H1 (cell line): Measurements from ENCODE around the gene HES4. TPM values are rescaled to one million over a fixed set of nuclear protein-coding genes. Genes with fewer than 3 reads are reported as not detected.

ENCODE experiments used
- CHD2 ChIP-seq: IDR thresholded peaks from 2 replicates; pipeline ENCODE4 v1.6.1; 2012; ENCODE audit warnings: low read length, improper control_type of control experiment
- KDM5A ChIP-seq: fragments of 200-600 bp; IDR thresholded peaks from 2 replicates; pipeline ENCODE4 v1.7.1; 2012; ENCODE audit warnings: mild to moderate bottlenecking, low read length, inconsistent platforms, mixed read lengths
- MAFK ChIP-seq: IDR thresholded peaks from 2 replicates; pipeline ENCODE4 v1.6.1; 2012; ENCODE audit warnings: low read depth, mild to moderate bottlenecking, improper control_type of control experiment, low read length
- SIRT6 ChIP-seq: IDR thresholded peaks from one replicate; pipeline ENCODE4 v1.7.1; 2012; ENCODE audit warnings: low read length, inconsistent platforms
- SP1 ChIP-seq: IDR thresholded peaks from 2 replicates; pipeline ENCODE4 v1.6.1; 2011; ENCODE audit warnings: low read depth, low read length
- polyA plus RNA-seq, 7 experiments: library from polyadenylated mRNA; depleted of rRNA in 3 of 7; stranded (reverse) in 5 of 7; unstranded in 2 of 7; fragments of >200 nt in 5 of 7; fragments of 200-250 nt in 2 of 7; gene quantifications; 1 replicate in 5 of 7; 2 replicates in 1 of 7; 4 replicates in 1 of 7; pipeline versions ENCODE4 v1.2.1 to v1.2.3, GENCODE V29; 2011 to 2013; ENCODE audit warnings: missing spikeins in 2 of 7, mixed read lengths in 2 of 7
- total RNA-seq: library from RNA; stranded (reverse); fragmentation: NEBNext Ultra II Directional; extraction: Animal tissue kit (Norgen Biotek cat#: 25700); gene quantifications from 2 replicates; pipeline ENCODE4 v1.2.1, GENCODE V29; 2021
- TF ChIP-seq, protein P1 (sequence below): IDR thresholded peaks from 2 replicates; pipeline ENCODE4 v1.6.1; 2011; ENCODE audit warnings: low read depth, mild to moderate bottlenecking, low read length; ENCODE audit not compliant: insufficient read depth
- TF ChIP-seq, protein P2 (sequence below), 3 experiments: IDR thresholded peaks; 1 replicate in 2 of 3; 2 replicates in 1 of 3; pipeline versions ENCODE4 v1.5.1 to v1.6.1; 2011; ENCODE audit warnings: low read length in 3 of 3, mild to moderate bottlenecking in 3 of 3, inconsistent platforms in 2 of 3, low read depth in 1 of 3, moderate library complexity in 1 of 3; ENCODE audit not compliant: insufficient read depth in 1 of 3; ENCODE audit errors: control extremely low read depth in 1 of 3

HES4 gene
- total and polyA plus RNA-seq, 2 of the 8 experiments (the other 6 are each of a cell fraction or from before 2014, with no cell fraction given) = 2.8 to 3.5 TPM

DNA sequence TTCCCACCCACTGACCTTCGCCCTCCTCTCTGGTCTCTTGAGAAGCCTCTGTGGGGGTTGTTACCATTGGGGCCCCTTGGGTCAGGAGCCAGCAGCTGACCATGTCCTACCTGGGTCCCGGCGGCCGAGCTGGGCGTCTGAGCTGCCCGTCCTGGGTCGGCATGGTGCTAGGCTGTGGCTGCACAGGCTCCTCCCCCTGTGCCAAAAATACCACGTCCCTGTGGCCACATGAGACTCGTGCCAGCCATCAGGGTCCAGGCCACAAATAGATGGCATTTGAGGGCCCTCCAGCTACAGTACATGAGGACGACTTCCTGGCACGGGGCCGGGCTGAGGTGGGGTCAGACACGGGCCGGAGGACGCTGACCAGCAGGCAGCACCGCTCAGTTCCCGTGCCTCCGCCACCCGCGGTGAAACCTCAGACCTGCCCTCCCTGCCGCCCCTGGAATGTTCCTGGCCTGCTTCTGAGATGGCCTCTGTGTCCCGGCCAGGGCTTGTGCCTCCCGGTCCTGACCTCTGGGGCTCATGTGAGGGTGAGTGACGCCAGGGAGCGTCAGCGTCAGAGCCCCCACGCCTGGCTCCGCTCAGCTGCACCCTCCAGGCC is 17.8 kb downstream of the HES4 start, which contains the start of gene PERM1 (continued):
- TF ChIP-seq SP1 = no peak
- TF ChIP-seq MAFK = no peak
- no peak for TF ChIP-seq KDM5A
- TF ChIP-seq, protein P1, sequence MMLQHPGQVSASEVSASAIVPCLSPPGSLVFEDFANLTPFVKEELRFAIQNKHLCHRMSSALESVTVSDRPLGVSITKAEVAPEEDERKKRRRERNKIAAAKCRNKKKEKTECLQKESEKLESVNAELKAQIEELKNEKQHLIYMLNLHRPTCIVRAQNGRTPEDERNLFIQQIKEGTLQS = no peak
- no peak for TF ChIP-seq CHD2
- TF ChIP-seq, protein P2, sequence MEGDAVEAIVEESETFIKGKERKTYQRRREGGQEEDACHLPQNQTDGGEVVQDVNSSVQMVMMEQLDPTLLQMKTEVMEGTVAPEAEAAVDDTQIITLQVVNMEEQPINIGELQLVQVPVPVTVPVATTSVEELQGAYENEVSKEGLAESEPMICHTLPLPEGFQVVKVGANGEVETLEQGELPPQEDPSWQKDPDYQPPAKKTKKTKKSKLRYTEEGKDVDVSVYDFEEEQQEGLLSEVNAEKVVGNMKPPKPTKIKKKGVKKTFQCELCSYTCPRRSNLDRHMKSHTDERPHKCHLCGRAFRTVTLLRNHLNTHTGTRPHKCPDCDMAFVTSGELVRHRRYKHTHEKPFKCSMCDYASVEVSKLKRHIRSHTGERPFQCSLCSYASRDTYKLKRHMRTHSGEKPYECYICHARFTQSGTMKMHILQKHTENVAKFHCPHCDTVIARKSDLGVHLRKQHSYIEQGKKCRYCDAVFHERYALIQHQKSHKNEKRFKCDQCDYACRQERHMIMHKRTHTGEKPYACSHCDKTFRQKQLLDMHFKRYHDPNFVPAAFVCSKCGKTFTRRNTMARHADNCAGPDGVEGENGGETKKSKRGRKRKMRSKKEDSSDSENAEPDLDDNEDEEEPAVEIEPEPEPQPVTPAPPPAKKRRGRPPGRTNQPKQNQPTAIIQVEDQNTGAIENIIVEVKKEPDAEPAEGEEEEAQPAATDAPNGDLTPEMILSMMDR (IDR thresholded peaks at IDR 0.05; ENCODE audit: control extremely low read depth in 1 of 3, insufficient read depth in 1 of 3, low read depth in 1 of 3, low read length in 3 of 3) = no peak
- TF ChIP-seq SIRT6 = no peak
